ENCODE results near the gene GADL1.

- TF ChIP-seq POLR2A (IDR thresholded peaks at IDR 0.05; ENCODE audit: low read length) (no peak), HOXA7 (CRISPR knock-in tag; IDR thresholded peaks at IDR 0.05) (no peak)
Observed at GRCh38 chr3:30836141-30836540, 58.3 kb downstream of the GADL1 start.

Data from A549 (cell line).